GM23248 (cell line): Measurements from ENCODE around the gene TTR. TPM values are rescaled to one million over a fixed set of nuclear protein-coding genes. Genes with fewer than 3 reads are reported as not detected.

ENCODE experiments used
- DNase-seq: peaks from one replicate; pipeline ENCODE4 v3.0.0-alpha.2; 2015
- H2AFZ ChIP-seq: fragments of 200-600 bp; sonication (generic); 2 replicates; pipeline ENCODE4 v1.6.1; 2016; ENCODE audit warnings: antibody characterized with exemption
- H3F3A ChIP-seq: fragments of 200-600 bp; sonication (generic); 2 replicates; pipeline ENCODE4 v1.6.1; 2016; ENCODE audit warnings: mild to moderate bottlenecking, antibody characterized with exemption, mixed run types; ENCODE audit not compliant: insufficient read depth
- H3K27ac ChIP-seq: fragments of 200-600 bp; sonication (generic); 2 replicates; pipeline ENCODE4 v1.5.1; 2016; ENCODE audit warnings: mild to moderate bottlenecking
- H3K27me3 ChIP-seq: fragments of 200-600 bp; sonication (generic); replicated peaks from 2 replicates; pipeline ENCODE4 v1.6.1; 2016; ENCODE audit warnings: mild to moderate bottlenecking; ENCODE audit not compliant: insufficient read depth
- H3K36me3 ChIP-seq: fragments of 200-600 bp; sonication (generic); 2 replicates; pipeline ENCODE4 v1.6.1; 2016; ENCODE audit warnings: low read depth, mild to moderate bottlenecking
- H3K4me1 ChIP-seq: fragments of 200-600 bp; sonication (generic); 2 replicates; pipeline ENCODE4 v1.6.1; 2016; ENCODE audit warnings: mild to moderate bottlenecking; ENCODE audit not compliant: insufficient read depth
- H3K4me2 ChIP-seq: fragments of 200-600 bp; sonication (generic); one replicate; pipeline ENCODE4 v1.6.1; 2016; ENCODE audit warnings: mild to moderate bottlenecking; ENCODE audit not compliant: unreplicated experiment
- H3K4me3 ChIP-seq: fragments of 200-600 bp; sonication (generic); 2 replicates; pipeline ENCODE4 v1.5.1; 2016; ENCODE audit warnings: mild to moderate bottlenecking
- H3K79me2 ChIP-seq: fragments of 200-600 bp; sonication (generic); 2 replicates; pipeline ENCODE4 v1.6.1; 2016; ENCODE audit warnings: mild to moderate bottlenecking; ENCODE audit not compliant: insufficient read depth
- H3K9ac ChIP-seq: fragments of 200-600 bp; sonication (generic); 2 replicates; pipeline ENCODE4 v1.6.1; 2016; ENCODE audit warnings: mild to moderate bottlenecking
- H3K9me2 ChIP-seq: fragments of 200-600 bp; sonication (generic); 2 replicates; pipeline ENCODE4 v1.6.1; 2016; ENCODE audit warnings: mixed run types, mild to moderate bottlenecking, moderate library complexity; ENCODE audit not compliant: insufficient read depth
- H3K9me3 ChIP-seq: fragments of 200-600 bp; sonication (generic); one replicate; pipeline ENCODE4 v1.6.1; 2017; ENCODE audit warnings: low read depth
- H4K20me1 ChIP-seq: fragments of 200-600 bp; sonication (generic); 2 replicates; pipeline ENCODE4 v1.6.0; 2016; ENCODE audit not compliant: insufficient read depth
- EZH2 ChIP-seq: fragments of 200-600 bp; sonication (generic); IDR thresholded peaks from 2 replicates; pipeline ENCODE4 v1.6.1; 2018; ENCODE audit warnings: antibody characterized with exemption, mild to moderate bottlenecking; ENCODE audit not compliant: insufficient read depth, poor library complexity, severe bottlenecking
- EZH2phosphoT487 ChIP-seq: fragments of 200-600 bp; sonication (generic); IDR thresholded peaks from 2 replicates; pipeline ENCODE4 v1.6.1; 2018; ENCODE audit warnings: antibody characterized with exemption, moderate library complexity, mild to moderate bottlenecking, low read depth; ENCODE audit not compliant: insufficient read depth
- WGBS, 2 experiments: methylation state at CpG; one replicate each; pipeline ENCODE4 v1.1.6; 2015 to 2017; ENCODE audit warnings: low lambda C conversion rate in 2 of 2, low coverage in 1 of 2; ENCODE audit errors: missing lambda C conversion rate in 2 of 2; 5-methylcytosine and 5-hydroxymethylcytosine counted together
- in situ Hi-C: fragments of 300-500 bp; cut with MboI; formaldehyde crosslinking; loops from 2 replicates; pipeline ENCODE4 v1.15.0; 2020
- polyA plus RNA-seq: library from polyadenylated mRNA; unstranded; fragments of >200 nt; fragmentation: Nextera tagmentation; extraction: Ambion mirVana; gene quantifications from 2 replicates; pipeline ENCODE4 v1.2.1, GENCODE V29; 2016
- total RNA-seq: library from RNA; depleted of rRNA; stranded (reverse); fragments of >200 nt; shearing (Covaris generic); gene quantifications from 2 replicates; pipeline ENCODE4 v1.2.3, GENCODE V29; 2014

Gene TTR
- total and polyA plus RNA-seq, 2 experiments from 2014 or later, result not detected

GRCh38 chr18:31579375-31579774 lies 12.3 kb upstream of the TTR start:
- no peak overlapping the region for H3K27ac ChIP-seq
- no peak overlapping the region for H3K4me3 ChIP-seq
- no peaks in the 10 kb centered on the region for H3K9me2 ChIP-seq
- no peaks in the 10 kb centered on the region for H3K9me3 ChIP-seq
- no peaks in the 10 kb centered on the region for H3K4me1 ChIP-seq
- H3K36me3 ChIP-seq, result no peaks in the 10 kb centered on the region
- H3K4me2 ChIP-seq, result no peak overlapping the region
- no peaks in the 10 kb centered on the region for H3F3A ChIP-seq
- no peaks in the 10 kb centered on the region for H4K20me1 ChIP-seq
- in situ Hi-C loops, result no loop called here
- no peak overlapping the region for H3K9ac ChIP-seq
- no peaks in the 10 kb centered on the region for H3K79me2 ChIP-seq
- TF ChIP-seq EZH2phosphoT487 (no peak), EZH2 (no peak)
- 81 to 93% methylated on average over 2 of the region's 2 CpGs for WGBS, 2 experiments
- DNase-seq, result no peak
- H2AFZ ChIP-seq, result no peak overlapping the region
- no peaks in the 10 kb centered on the region for H3K27me3 ChIP-seq

GRCh38 chr18:31581498-31582197 lies 10.0 kb upstream of the TTR start:
- no peak overlapping the region for H3K4me3 ChIP-seq
- no peaks in the 10 kb centered on the region for H3K27me3 ChIP-seq
- peak; percentile 61 for DNase-seq
- TF ChIP-seq EZH2 (no peak), EZH2phosphoT487 (no peak)
- no peaks in the 10 kb centered on the region for H3F3A ChIP-seq
- no peaks in the 10 kb centered on the region for H3K4me1 ChIP-seq
- H3K4me2 ChIP-seq, result no peak overlapping the region
- no peaks in the 10 kb centered on the region for H3K9me2 ChIP-seq
- no peak overlapping the region for H3K9ac ChIP-seq
- H3K9me3 ChIP-seq, result no peaks in the 10 kb centered on the region
- H3K27ac ChIP-seq, result no peak overlapping the region
- WGBS, 2 experiments, result 2% methylated on average over 4 of the region's 4 CpGs
- H3K79me2 ChIP-seq, result no peaks in the 10 kb centered on the region
- no peaks in the 10 kb centered on the region for H4K20me1 ChIP-seq
- H3K36me3 ChIP-seq, result no peaks in the 10 kb centered on the region
- H2AFZ ChIP-seq, result 0 out of 2 replicates have a peak overlapping the region, but pooled peaks have one; percentile 23
- in situ Hi-C loops, result no loop called here

GRCh38 chr18:31583185-31583854 lies 8.4 kb upstream of the TTR start:
- Histone ChIP-seq H3F3A (no peaks in the 10 kb centered on the region), H4K20me1 (no peaks in the 10 kb centered on the region), H3K9me2 (no peaks in the 10 kb centered on the region), H3K9me3 (no peaks in the 10 kb centered on the region), H3K9ac (no peak overlapping the region), H3K27ac (no peak overlapping the region), H3K4me1 (no peaks in the 10 kb centered on the region), H3K4me3 (no peak overlapping the region), H3K36me3 (no peaks in the 10 kb centered on the region), H3K27me3 (no peaks in the 10 kb centered on the region), H3K4me2 (no peak overlapping the region), H2AFZ (no peak overlapping the region), H3K79me2 (no peaks in the 10 kb centered on the region)
- no peak for DNase-seq
- TF ChIP-seq EZH2, result no peak
- no peak for TF ChIP-seq EZH2phosphoT487
- in situ Hi-C loops, result no loop called here
- WGBS, 2 experiments, result 39 to 48% methylated on average over 5 of the region's 5 CpGs

DNA sequence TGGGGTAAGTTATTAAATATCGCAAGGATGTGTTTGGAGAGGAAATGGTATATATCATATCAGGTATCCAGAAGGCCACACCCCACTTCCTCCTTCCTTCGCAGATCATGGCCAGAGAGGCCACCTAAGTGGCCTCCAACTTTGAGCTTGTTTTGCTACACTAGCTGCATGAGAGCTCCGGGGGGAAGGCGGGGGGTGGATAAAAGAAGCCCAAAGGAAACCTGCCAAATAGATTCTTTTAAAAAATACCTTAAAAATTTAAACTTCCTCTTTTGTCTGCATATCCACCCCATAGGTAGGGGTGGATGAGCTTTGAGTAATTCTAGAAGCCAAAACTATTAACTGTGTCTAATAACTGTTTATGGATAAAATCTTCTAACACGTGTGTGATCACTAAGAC lies 5.7 kb upstream of the TTR start:
- Histone ChIP-seq H3K9me3 (no peaks in the 10 kb centered on the region), H3K9me2 (no peaks in the 10 kb centered on the region), H4K20me1 (no peaks in the 10 kb centered on the region), H3K4me3 (no peak overlapping the region), H3K36me3 (no peaks in the 10 kb centered on the region), H3K9ac (no peak overlapping the region), H3F3A (no peaks in the 10 kb centered on the region), H2AFZ (no peak overlapping the region), H3K27ac (no peak overlapping the region), H3K27me3 (no peaks in the 10 kb centered on the region), H3K79me2 (no peaks in the 10 kb centered on the region), H3K4me2 (no peak overlapping the region), H3K4me1 (no peaks in the 10 kb centered on the region)
- DNase-seq, result no peak
- in situ Hi-C loops, result no loop called here
- WGBS, 2 experiments, result 71 to 73% methylated on average over 5 of the region's 5 CpGs
- TF ChIP-seq EZH2phosphoT487 (no peak), EZH2 (no peak)
